ENCODE measurements around the gene ICA1L. TPM values are rescaled to one million over a fixed set of nuclear protein-coding genes. Genes with fewer than 3 reads are reported as not detected.

ICA1L gene
- total and polyA plus RNA-seq, 8 donors, result 0.87 to 36.7 (median 2.5) TPM

- H3K9me3 ChIP-seq, result no peaks in the 10 kb centered on the region
Measured at GRCh38 chr2:202831242-202832220, 40.0 kb downstream of the ICA1L start.

GRCh38 chr2:202824901-202825300 lies 46.7 kb downstream of the ICA1L start:
- DNase-seq, result no peak
- H3K4me3 ChIP-seq, result no peak overlapping the region
- no peak for TF ChIP-seq EP300 (IDR thresholded peaks at IDR 0.05)
- TF ChIP-seq POLR2AphosphoS5 (IDR thresholded peaks at IDR 0.05), result no peak
- TF ChIP-seq POLR2A (IDR thresholded peaks at IDR 0.05), result no peak
- no peak for TF ChIP-seq CTCF (IDR thresholded peaks at IDR 0.05)
- no peak overlapping the region for H3K27ac ChIP-seq
- H3K4me1 ChIP-seq, result no peaks in the 10 kb centered on the region
- H3K27me3 ChIP-seq, result no peaks in the 10 kb centered on the region
- WGBS, 5 donors, result 92 to 100% (median 94%) methylated on average over 1 of the region's 1 CpG
- H3K9me3 ChIP-seq, result no peaks in the 10 kb centered on the region
- H3K36me3 ChIP-seq, result peaks cover 0 to 4% (median 0%) of the 10 kb centered on the region in 4 donors
- intact Hi-C loops (cut with DNase I; ENCODE audit: low total_unique reads), result no loop called here

More at GRCh38 chr2:202831242-202832220, 40.0 kb downstream of the ICA1L start:
- Histone ChIP-seq H3K36me3 (no peaks in the 10 kb centered on the region), H3K27ac (no peak overlapping the region), H3K4me1 (peaks cover 3 to 13% (median 8%) of the 10 kb centered on the region in 4 donors), H3K4me3 (no peak overlapping the region), H3K27me3 (no peaks in the 10 kb centered on the region)
- 23 to 28% (median 24%) methylated on average over 6 of the region's 6 CpGs for WGBS, 5 donors
- DNase-seq, result peak; percentile 33 to 71
- intact Hi-C loops (cut with DNase I; ENCODE audit: low total_unique reads), result no loop called here
- TF ChIP-seq POLR2A (IDR thresholded peaks at IDR 0.05) (no peak), POLR2AphosphoS5 (IDR thresholded peaks at IDR 0.05) (no peak), CTCF (IDR thresholded peaks at IDR 0.05) (peak in 5 of 7 experiments; percentile 14 to 56 (median 32)), EP300 (IDR thresholded peaks at IDR 0.05) (no peak)

GRCh38 chr2:202822411-202822810 lies 49.2 kb downstream of the ICA1L start:
- Histone ChIP-seq H3K27ac (no peak overlapping the region), H3K27me3 (no peaks in the 10 kb centered on the region), H3K4me3 (no peak overlapping the region), H3K36me3 (peaks cover 0 to 4% (median 0%) of the 10 kb centered on the region in 4 donors), H3K9me3 (no peaks in the 10 kb centered on the region), H3K4me1 (no peaks in the 10 kb centered on the region)
- 91 to 98% (median 95%) methylated on average over 2 of the region's 2 CpGs for WGBS, 5 donors
- DNase-seq, result no peak
- intact Hi-C loops (cut with DNase I; ENCODE audit: low total_unique reads), result no loop called here
- no peak for TF ChIP-seq EP300 (IDR thresholded peaks at IDR 0.05)
- no peak for TF ChIP-seq POLR2A (IDR thresholded peaks at IDR 0.05)
- no peak for TF ChIP-seq POLR2AphosphoS5 (IDR thresholded peaks at IDR 0.05)
- TF ChIP-seq CTCF (IDR thresholded peaks at IDR 0.05), result no peak

GRCh38 chr2:202821206-202822160 lies 50.1 kb downstream of the ICA1L start:
- no peaks in the 10 kb centered on the region for H3K27me3 ChIP-seq
- H3K4me3 ChIP-seq, result no peak overlapping the region
- H3K36me3 ChIP-seq, result peaks cover 0 to 4% (median 0%) of the 10 kb centered on the region in 4 donors
- WGBS, 5 donors, result 90 to 93% (median 92%) methylated on average over 7 of the region's 7 CpGs
- H3K9me3 ChIP-seq, result no peaks in the 10 kb centered on the region
- TF ChIP-seq POLR2AphosphoS5 (IDR thresholded peaks at IDR 0.05) (no peak), POLR2A (IDR thresholded peaks at IDR 0.05) (no peak), CTCF (IDR thresholded peaks at IDR 0.05) (no peak), EP300 (IDR thresholded peaks at IDR 0.05) (no peak)
- DNase-seq, result no peak
- H3K27ac ChIP-seq, result no peak overlapping the region
- peaks cover 0 to 3% (median 0%) of the 10 kb centered on the region in 4 donors for H3K4me1 ChIP-seq
- intact Hi-C loops (cut with DNase I; ENCODE audit: low total_unique reads), result no loop called here

Measured in stomach (tissue), 9 donors.